HepG2 (cell line): ENCODE data around the gene SBK1. TPM values are rescaled to one million over a fixed set of nuclear protein-coding genes. Genes with fewer than 3 reads are reported as not detected.

Source experiments
- ELF3 ChIP-seq: IDR thresholded peaks from 2 replicates; pipeline ENCODE4 v1.6.1; 2016; ENCODE audit warnings: missing genetic modification reagents, missing compliant biosample characterization
- GATA4 ChIP-seq: sonication (generic); IDR thresholded peaks from 2 replicates; pipeline ENCODE4 v1.6.1; 2016; ENCODE audit warnings: antibody characterized with exemption, low read depth, borderline replicate concordance
- SRSF9 ChIP-seq: fragments of 200-400 bp; formaldehyde crosslinking; IDR thresholded peaks from 2 replicates; pipeline ENCODE4 v1.6.1; 2018; ENCODE audit warnings: borderline replicate concordance, mild to moderate bottlenecking, low read depth, low read length; ENCODE audit not compliant: insufficient read depth, poor library complexity, severe bottlenecking
- U2AF2 ChIP-seq: fragments of 200-400 bp; formaldehyde crosslinking; IDR thresholded peaks from 2 replicates; pipeline ENCODE4 v1.6.1; 2017; ENCODE audit warnings: low read depth, mild to moderate bottlenecking, low read length
- ZNF570 ChIP-seq: sonication (generic); formaldehyde crosslinking; IDR thresholded peaks from 2 replicates; pipeline ENCODE4 v1.4.0; 2020; ENCODE audit warnings: mild to moderate bottlenecking, missing genetic modification reagents, borderline replicate concordance
- polyA plus RNA-seq, 8 experiments: library from polyadenylated mRNA; depleted of rRNA in 3 of 8; stranded (reverse) in 7 of 8; unstranded in 1 of 8; fragments of >200 nt; fragmentation: Illumina TruSeq in 4 of 8; extraction: Trizol in 4 of 8; gene quantifications; 2 replicates each; pipeline versions ENCODE4 v1.2.1 to v1.2.3, GENCODE V29; 2011 to 2016; ENCODE audit warnings: low read depth in 4 of 8, missing spikeins in 1 of 8, mixed read lengths in 1 of 8; ENCODE audit not compliant: insufficient read depth in 1 of 8
- total RNA-seq, 5 experiments: library from RNA; depleted of rRNA; stranded (reverse); fragments of >200 nt; fragmentation: Illumina TruSeq; extraction: Trizol; gene quantifications; 2 replicates each; pipeline ENCODE4 v1.2.3, GENCODE V29; 2016; ENCODE audit warnings: low read depth in 1 of 5
- TF ChIP-seq, protein P1 (sequence below): sonication (generic); formaldehyde crosslinking; IDR thresholded peaks from 2 replicates; pipeline ENCODE4 v1.8.1; 2023; ENCODE audit warnings: mild to moderate bottlenecking, inconsistent platforms, moderate library complexity, missing genetic modification reagents, borderline replicate concordance
- TF ChIP-seq, protein P2 (sequence below): sonication (generic); formaldehyde crosslinking; IDR thresholded peaks from 2 replicates; pipeline ENCODE4 v1.5.1; 2020; ENCODE audit warnings: missing genetic modification reagents, mild to moderate bottlenecking, borderline replicate concordance
- TF ChIP-seq, protein P3 (sequence below): sonication (generic); formaldehyde crosslinking; IDR thresholded peaks from 2 replicates; pipeline ENCODE4 v1.4.0; 2020; ENCODE audit warnings: low read depth, missing genetic modification reagents
- TF ChIP-seq, protein P4 (sequence below): IDR thresholded peaks from 2 replicates; pipeline ENCODE4 v1.6.1; 2016; ENCODE audit warnings: mild to moderate bottlenecking, missing biosample characterization, missing genetic modification reagents
- TF ChIP-seq, protein P5 (sequence below): sonication (generic); IDR thresholded peaks from 2 replicates; pipeline ENCODE4 v1.6.1; 2016; ENCODE audit warnings: low read depth, borderline replicate concordance

The SBK1 gene
- total and polyA plus RNA-seq, 2 of the 13 experiments (the other 11 are each of a cell fraction or from before 2014, with no cell fraction given), result 0.15 to 0.17 TPM

DNA sequence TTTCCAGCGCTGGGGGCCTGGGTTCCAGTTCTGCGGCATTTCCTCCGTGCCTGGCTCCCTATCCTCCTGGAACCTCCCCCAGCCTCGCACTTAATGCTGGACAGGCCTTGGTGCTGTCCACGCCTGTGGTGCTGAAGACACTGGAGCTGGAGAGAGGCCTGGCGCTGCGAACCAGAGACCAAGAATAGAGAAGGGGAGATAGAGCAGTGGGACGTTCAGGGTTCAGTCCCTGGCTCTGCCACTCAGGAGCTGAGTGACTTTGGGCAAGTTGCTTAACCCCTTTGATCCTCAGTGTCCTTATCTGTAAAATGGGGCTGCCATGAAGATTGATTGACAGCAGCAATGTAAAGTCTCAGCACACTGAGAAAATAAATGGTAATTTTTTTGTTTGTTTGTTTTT, 11.9 kb downstream of the SBK1 start (continued):
- TF ChIP-seq, protein P1, sequence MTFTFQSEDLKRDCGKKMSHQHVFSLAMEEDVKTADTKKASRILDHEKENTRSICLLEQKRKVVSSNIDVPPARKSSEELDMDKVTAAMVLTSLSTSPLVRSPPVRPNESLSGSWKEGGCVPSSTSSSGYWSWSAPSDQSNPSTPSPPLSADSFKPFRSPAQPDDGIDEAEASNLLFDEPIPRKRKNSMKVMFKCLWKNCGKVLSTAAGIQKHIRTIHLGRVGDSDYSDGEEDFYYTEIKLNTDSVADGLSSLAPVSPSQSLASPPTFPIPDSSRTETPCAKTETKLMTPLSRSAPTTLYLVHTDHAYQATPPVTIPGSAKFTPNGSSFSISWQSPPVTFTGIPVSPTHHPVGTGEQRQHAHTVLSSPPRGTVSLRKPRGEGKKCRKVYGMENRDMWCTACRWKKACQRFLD (CRISPR knock-in tag), result peak; percentile 71; the same call in 1 of the 2 replicates
- TF ChIP-seq, protein P2, sequence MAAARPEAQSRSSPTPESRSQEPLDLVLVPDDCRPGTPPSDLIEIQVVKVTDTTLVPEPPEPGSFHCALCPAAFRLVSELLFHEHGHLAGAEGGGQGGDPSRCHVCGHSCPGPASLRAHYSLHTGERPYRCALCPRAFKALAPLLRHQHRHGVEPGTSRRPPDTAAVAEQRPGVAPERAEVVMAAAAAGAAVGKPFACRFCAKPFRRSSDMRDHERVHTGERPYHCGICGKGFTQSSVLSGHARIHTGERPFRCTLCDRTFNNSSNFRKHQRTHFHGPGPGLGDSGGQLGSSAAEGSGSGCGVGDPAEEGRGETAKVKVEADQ (CRISPR knock-in tag), result no peak
- TF ChIP-seq, protein P3, sequence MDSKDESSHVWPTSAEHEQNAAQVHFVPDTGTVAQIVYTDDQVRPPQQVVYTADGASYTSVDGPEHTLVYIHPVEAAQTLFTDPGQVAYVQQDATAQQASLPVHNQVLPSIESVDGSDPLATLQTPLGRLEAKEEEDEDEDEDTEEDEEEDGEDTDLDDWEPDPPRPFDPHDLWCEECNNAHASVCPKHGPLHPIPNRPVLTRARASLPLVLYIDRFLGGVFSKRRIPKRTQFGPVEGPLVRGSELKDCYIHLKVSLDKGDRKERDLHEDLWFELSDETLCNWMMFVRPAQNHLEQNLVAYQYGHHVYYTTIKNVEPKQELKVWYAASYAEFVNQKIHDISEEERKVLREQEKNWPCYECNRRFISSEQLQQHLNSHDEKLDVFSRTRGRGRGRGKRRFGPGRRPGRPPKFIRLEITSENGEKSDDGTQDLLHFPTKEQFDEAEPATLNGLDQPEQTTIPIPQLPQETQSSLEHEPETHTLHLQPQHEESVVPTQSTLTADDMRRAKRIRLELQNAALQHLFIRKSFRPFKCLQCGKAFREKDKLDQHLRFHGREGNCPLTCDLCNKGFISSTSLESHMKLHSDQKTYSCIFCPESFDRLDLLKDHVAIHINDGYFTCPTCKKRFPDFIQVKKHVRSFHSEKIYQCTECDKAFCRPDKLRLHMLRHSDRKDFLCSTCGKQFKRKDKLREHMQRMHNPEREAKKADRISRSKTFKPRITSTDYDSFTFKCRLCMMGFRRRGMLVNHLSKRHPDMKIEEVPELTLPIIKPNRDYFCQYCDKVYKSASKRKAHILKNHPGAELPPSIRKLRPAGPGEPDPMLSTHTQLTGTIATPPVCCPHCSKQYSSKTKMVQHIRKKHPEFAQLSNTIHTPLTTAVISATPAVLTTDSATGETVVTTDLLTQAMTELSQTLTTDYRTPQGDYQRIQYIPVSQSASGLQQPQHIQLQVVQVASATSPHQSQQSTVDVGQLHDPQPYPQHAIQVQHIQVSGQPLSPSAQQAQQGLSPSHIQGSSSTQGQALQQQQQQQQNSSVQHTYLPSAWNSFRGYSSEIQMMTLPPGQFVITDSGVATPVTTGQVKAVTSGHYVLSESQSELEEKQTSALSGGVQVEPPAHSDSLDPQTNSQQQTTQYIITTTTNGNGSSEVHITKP (CRISPR knock-in tag), result peak; percentile 82; the same call in 1 of the 2 replicates
- TF ChIP-seq SRSF9 (no peak), GATA4 (no peak), U2AF2 (no peak), ZNF570 (0 out of 2 replicates have a peak, but pooled peaks have one; percentile 53), ELF3 (CRISPR knock-in tag) (peak; percentile 88)
- TF ChIP-seq, protein P4, sequence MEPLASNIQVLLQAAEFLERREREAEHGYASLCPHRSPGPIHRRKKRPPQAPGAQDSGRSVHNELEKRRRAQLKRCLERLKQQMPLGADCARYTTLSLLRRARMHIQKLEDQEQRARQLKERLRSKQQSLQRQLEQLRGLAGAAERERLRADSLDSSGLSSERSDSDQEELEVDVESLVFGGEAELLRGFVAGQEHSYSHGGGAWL, result peak; percentile 97
- TF ChIP-seq, protein P5, sequence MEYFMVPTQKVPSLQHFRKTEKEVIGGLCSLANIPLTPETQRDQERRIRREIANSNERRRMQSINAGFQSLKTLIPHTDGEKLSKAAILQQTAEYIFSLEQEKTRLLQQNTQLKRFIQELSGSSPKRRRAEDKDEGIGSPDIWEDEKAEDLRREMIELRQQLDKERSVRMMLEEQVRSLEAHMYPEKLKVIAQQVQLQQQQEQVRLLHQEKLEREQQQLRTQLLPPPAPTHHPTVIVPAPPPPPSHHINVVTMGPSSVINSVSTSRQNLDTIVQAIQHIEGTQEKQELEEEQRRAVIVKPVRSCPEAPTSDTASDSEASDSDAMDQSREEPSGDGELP, result no peak
